Activated T-cell treated with anti-CD3 and anti-CD28 coated beads for 4 hours (primary cell): ENCODE measurements around the gene PLA2G2F.

Experiments
- DNase-seq: peaks from one replicate; pipeline ENCODE4 v3.0.0-alpha.2; 2020

PLA2G2F gene

DNA sequence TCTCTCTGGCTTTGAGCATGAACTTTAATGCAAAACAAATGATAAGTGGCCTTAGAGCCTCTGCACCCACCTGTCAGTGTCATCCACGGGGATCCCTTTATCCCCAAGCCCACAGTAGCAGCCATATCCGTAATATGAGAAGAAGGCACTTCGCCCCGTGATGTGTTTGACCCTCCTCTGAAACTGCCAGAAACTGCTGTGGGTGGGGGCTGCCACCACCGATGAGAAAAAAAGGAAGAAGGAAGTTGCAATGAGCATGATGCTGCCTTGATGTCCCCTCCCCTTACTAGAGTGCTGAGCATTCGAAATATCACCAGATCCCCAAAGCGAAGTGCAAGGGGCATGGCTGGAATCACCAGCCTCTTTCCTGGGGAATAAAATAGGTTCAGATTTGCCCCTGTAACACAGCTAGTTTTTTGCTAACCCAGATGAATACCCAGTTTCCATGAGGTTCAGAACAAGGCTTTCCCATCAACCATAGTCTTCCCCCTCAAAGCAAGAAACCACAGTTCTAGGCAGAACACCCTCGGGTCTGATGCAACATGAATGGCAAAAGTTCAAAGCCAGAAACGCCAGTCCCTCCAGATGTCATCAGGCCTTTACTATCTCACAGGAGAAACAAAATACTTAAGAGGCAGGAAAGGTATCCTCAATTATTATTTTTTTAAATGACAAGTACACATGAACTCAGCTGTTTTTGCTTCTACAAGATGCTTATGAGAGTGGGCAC is 36.0 kb downstream of the PLA2G2F start:
- no peak for DNase-seq

DNA sequence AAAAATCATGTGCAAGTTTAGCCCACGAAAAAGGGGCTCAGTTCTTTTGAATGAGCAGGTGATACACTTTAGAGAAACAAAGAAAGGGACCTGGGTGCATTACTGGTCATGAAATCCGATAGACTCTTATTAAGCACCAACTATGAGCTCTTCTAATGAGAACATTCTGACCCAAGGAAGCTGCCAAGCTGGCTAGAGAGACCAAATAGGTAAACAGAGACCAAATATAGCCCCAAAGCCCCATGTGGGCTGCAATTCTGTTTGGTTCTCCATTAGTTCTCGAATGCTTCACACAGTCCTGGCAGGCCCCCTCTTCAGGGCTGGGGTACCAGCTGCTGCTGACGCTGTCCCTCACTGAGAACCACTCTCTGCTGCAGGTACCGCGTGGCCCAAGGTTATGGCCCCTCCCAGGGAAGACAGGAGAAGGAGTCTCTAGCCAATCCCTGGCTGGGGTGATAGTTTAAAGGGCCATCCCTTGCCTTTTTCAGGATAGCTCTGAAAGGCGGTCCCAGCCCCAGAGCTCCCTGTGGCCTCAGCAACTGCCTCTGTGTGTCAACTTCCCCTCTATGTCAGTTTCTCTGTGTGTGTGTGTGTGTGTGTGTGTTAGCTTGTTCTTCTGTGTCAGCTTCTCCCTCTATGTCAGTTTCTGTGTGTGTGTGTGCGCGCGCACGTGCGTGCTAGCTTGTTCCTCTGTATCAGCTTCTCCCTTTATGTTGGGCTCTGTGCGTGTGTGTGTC is 39.7 kb downstream of the PLA2G2F start:
- DNase-seq, result no peak

DNA sequence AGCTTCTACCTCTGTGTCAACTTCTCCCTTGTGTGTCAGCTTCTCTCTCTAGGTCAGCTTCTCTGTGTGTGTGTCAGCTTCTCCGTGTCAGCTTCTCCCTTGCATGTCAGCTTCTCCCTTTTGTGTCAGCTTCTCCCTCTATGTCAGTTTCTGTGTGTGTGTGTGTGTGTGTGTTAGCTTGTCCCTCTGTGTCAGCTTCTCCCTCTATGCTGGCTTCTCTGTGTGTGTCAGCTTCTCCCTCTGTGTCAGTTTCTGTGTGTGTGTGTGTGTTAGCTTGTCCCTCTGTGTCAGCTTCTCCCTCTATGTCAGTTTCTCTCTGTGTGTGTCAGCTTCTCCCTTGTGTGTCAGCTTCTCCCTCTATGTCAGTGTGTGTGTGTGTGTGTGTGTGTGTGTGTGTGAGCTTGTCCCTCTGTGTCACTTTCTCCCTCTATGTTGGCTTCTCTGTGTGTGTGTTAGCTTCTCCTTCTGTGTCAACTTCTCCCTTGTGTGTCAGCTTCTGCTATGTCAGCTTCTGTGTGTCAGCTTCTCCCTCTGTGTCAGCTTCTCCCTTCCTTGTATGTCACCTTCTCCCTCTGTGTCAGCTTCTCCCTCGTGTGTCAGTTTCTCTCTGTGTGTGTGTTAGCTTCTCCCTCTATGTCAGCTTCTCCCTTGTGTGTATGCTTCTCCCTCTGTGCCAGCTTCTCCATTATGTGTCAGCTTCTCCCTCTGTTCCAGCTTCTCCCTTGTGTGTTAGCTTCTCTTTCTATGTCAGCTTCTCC is 40.4 kb downstream of the PLA2G2F start:
- no peak for DNase-seq

DNA sequence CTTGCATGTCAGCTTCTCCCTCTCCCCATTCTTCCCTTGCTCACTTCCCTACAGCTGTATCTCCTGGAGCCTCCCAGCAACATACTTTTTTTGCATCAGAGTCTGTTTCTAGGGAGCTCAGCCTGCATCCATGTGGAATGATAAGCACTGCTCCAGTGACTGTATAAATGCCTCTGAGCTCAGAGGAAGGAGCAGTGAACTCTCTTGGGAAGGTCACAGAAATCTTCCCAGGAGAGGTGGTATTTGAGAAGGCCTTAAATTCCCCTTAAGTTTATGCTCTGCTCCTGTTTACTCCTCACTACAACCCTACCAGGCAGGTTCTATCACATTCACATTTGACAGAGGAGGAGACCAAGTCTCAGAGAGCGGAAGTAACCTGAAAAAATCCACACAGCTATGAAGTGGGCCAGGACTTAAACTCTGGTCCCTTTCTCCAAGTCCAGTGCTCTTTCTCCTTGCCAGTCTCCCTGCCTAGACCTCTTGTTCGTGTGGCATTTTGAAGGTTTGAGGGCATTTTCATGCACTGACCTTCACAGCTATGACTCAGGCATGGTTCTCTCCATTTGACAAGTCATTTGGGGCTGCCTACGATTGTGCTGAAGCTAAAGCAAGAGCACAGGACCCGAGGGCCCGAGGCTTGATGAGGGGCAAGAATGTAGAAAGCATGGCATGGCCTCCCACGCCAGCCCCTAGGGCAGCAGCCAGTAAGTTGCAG is 41.2 kb downstream of the PLA2G2F start:
- no peak for DNase-seq

DNA sequence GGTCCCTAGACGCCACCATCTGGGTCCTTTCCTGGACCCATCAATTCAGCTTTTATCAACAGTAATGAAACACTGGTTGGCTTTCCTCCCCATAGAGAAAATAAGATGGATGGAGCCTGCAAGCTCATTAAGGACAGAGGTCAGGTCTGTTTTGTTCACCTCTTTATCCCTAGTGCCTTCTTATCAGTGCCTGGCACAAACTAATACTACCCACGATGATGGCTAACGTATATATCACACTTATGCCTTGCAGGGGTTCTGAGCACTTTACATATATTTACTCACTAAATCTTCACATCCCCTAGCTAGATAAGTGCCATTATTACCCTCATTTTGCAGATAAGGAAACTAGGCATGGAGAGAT is 41.7 kb downstream of the PLA2G2F start:
- DNase-seq, result no peak

DNA sequence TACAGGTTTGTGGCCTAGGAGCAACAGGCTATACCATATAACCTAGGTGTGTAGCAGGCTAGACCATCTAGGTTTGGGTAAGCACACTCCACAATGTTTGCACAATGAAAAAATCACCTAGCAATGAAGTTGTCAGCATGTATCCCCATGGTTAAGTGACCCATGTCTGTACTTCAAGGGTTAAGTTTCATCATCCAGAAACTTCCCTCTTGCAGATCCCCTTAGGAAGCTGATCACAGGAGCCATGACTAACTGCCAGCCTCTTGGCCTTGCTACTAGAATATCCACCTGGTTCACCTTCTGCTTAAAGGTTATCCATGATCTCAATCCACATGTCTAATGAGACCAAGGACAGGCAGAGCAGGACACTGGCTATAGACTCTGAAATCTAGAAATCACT is 43.3 kb downstream of the PLA2G2F start:
- DNase-seq, result no peak

DNA sequence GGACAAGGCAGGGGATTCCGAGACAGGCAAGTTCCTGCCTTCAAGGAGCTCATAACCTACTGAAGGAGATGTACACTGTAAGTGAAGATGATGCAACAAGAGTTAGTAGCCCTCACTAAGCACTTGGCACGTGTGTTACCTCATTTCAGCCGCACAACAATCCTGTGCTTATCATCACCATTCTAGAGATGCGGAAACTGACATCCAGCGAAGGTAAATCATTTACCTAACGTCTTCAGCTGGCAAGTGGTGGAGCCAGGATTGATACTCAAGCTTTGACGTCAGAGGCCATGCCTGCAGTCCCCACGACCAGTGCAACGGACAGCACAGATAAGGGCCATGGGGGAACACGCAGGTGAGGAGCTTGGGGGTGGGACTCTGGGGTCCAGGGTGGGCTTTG is 43.9 kb downstream of the PLA2G2F start:
- DNase-seq, result no peak

DNA sequence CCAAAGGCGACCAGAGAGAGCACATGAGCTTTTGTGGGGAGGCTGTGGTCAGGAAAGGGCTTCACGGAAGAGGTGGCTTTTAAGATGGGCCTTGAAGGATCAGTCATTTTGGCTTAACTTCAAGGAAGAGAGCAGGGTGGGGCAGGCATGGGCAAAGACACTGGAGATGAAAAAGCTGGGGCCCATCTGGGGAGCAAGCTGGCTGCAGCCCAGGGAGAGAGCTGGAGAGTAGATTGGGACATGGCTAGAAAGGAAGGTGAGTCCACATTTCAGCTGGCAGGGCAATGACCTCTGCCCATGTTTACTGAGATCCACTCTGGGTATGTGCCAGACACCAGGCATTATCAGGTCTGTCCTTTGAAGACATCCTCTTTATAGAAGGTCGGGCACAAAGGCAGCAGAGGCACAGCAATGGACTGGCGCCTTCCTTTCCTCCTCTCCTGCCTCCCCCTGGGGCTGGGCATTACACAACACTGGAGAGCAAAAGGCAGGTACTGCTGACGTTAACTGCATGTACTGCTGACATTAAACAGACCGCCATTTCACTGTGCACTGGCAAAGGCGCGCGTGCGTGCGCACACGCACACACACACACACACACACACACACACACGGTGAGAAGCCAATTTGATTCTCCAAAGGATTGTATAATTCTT is 44.6 kb downstream of the PLA2G2F start:
- DNase-seq, result no peak

DNA sequence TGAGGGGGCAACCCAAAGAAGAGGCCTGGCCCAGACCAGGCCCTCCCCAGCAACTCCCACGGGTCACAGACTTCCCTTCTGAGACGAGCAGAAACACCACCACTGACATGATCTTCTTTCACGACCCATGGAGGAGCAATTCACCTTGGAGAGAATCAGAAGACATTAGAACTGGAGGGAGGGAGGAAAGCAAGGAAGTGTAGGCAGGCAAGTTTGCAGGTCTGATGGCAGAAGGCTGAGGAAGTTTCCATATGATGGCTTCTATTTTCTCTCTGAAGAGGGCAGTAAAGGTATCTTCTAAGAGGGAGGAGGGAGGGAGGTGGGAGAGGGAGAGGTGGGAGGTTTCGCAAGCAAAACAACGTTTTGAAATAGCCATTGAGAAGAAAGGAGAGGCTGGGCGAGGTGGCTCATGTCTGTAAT is 45.4 kb downstream of the PLA2G2F start:
- no peak for DNase-seq

DNA sequence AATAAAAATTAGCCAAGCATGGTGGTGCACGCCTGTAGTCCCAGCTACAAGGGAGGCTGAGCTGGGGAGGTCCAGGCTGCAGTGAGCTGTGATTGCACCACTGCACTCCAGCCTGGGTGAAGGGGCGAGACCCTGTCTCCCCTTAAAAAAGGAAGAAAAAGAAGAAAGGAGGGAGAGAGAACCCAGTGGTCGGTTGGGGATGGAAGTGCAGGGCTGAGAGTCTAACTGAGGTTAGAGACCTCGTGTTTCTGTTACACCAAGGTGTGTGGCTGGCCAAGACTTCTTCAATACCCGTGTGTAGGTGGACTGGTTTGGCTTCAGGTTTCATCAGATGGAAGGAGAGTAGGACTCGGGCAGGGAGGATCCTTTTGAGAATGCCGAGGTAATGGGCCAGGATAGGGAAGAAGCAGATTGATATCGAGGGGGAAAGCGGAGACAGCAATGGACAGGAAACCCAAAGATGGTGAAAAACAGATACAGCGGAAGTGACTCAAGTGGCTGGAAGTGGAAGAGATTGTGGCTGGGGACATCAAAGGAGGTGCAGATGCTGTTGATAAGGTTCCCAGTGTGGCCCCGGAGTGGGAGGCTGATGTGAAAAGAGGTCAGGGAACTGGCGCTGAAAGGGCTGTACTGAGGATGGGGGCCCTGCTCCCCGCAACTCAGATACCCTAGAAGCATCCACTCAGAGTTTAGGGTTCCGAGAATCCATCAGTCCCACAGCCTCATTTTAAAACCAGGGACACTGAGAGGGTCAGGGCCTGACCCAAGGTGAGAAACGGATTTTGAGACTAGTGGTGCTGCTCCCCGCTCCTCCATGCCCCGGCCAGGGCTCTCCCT is 46.1 kb downstream of the PLA2G2F start:
- DNase-seq, result peak; percentile 44

DNA sequence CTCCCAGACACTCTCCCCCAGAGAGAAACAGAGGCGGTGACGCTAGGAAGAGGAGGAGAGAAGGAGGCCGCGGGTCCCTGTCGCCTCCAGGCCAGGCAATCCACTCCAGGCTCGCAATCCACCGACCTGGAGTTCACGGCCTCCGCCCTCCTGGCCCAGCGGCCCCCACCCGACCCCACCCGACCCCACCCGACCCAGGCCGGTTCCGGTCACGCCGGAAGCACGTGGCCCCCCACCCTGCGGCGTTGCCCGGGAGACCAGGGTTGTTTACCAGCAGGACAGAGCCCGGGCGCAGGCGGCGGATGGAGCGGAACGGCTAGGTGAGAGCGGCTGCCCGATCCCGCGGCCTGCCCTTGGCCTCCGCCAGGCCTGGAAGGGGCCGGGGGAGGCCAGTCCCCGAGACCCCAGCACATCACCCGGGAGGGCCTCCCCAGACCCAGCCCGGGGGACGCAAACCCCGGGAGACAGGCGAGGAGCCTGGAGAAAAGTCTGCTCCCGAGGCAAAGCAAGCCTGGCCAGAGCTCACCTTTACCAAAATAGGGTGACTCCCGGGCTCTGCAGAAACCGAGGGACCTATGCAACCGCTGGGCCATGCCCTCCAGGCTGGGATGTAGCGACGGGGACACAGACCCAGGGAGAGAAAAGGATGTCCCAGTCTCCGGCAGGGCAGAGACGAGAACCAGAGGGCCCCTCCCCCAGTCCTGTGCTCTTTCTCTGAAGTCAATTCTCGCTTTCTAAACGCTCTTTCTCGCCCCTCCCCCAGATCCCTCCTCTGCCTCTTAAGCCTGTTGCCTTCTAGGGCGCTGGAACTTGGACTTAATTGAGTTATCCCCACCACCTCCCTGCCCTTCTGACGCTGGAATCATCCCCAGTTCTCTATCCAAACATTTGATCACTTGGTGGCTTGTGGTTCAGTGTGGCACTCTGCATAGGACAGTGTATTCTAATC is 47.0 kb downstream of the PLA2G2F start, which contains the start of the genes PLA2G2C and UBXN10:
Gene PLA2G2C, minus strand, starts transcription at position 685 of the 949 bp plus-strand sequence. CDS start 9,155 bp downstream, outside the sequence.
Gene UBXN10, plus strand, starts transcription at position 263 of the 949 bp plus-strand sequence. CDS start 4,466 bp downstream, outside the sequence.
- DNase-seq, result peak; percentile 35

DNA sequence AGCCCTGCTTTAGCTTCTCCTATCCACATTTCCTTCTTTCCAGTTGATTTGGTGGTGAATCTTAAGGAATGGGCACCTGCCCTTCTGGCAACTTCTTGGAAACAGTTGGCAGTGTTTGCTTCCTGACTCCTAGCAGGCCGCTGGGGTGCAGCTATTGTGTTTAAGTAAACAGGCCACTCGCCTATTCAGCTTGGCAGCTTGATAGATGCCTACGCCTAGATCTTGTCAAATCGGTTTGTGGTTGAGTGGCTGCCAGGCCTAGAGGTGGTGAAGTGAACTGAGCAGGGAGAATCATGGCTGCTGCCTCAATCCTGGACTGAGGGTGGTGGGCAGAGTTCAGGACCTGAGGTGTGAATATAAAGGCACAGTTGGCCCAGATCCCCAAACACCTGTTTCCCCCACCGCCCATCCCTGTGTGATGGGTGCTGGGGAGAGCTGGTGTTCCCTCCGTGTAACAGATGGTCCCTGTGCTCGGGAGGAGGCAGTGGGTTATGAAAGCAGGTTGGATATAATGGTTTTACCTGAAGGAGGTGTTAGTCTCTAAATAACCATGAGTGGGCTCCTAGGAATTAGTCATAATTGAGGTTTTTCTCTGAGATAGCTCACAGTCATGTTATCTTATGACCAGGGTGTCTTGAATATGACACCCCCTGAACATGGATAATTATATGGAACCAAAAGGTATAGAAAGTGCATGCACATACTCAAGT is 48.1 kb downstream of the PLA2G2F start:
- DNase-seq, result no peak

DNA sequence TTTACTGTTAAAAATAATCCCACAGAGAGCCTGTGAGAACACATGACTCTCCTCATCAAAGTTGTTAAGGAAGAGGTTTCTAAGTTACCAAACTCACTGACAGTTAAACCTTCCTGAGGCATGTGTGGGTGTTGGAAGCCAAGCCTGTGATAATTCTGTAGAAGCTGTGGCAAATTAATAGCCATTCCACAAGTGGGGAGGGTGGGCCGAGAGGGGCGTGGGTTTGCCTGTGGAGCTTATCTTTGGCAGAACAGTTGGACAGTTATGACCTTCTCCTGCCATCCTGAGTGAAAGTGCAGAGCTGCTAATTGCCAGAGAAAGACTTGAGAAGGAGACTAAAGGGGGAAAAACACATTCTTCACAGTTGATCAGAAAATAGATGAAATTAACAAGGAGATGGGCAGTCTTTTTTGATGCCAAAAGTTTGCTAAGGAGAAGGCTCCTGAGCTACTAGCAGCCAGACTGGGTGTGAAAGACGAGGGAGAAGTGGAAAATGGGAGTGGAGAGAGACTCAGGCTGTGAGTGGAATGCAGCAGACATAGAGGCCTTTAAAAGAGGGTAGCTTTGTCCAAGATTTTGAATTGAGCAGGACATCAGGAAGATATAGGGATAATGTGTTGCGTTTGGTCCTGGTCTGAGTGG is 48.8 kb downstream of the PLA2G2F start:
- no peak for DNase-seq

DNA sequence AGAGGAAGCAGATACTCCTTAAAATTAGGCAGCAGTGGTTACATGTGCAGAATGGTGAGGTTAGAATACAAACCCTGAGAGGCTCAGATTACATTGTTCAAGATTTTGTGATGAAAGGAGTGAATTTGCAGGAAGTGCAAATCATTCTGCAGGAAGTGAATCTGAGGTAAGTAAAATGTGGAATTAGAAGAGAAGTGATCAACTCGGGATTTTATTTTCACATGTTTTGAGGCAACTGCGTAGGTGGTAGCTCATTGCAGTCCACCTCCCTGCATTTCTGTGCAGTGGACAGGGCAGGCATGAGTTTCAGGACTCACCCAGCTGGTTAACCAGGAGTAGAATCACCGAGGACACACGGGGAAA is 49.3 kb downstream of the PLA2G2F start:
- no peak for DNase-seq

DNA sequence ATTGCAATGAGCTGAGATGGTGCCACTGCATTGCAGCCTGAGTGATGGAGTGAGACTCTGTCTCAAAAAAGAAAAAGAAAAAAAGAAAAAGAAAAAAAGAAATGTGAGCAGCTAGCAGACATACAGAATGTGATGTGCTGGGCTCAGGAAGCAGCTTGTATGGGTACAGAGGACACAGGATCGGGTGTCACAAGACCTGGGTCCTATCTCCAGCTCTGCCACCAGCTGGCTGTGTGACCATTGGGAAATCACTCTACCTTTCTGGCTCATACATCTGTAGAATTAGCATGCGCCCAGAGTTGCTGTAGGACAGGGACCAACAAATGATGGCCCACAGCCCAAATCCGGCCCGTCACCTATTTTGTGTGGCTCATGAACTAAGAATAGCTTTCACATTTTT is 50.5 kb downstream of the PLA2G2F start:
- DNase-seq, result no peak

DNA sequence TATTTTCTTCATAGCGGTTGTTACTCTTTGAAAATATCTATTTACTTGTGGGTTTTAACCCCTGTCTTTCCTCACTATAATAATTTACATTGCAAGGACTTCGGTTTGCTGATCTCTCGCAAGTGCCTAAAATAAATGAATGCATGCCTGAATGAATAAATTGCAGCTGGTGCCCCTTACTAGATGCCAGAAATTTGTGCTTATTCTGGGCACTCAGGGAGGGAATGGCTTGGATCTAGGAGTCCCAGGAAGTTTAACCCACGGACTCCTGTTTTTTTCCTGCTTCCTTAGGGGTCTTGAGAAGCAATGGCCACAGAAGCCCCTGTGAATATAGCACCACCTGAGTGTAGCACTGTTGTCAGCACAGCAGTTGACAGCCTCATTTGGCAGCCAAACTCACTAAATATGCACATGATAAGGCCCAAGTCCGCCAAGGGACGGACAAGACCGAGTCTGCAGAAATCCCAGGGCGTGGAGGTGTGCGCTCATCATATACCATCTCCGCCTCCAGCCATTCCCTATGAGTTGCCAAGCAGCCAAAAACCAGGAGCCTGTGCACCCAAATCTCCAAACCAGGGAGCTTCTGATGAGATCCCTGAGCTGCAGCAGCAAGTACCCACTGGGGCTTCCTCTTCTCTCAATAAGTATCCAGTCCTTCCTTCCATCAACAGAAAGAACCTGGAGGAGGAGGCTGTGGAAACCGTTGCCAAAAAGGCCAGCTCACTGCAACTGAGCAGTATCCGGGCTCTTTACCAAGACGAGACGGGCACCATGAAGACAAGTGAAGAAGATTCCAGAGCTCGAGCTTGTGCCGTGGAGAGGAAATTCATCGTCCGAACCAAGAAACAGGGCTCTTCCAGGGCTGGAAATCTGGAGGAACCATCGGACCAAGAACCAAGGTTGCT is 51.4 kb downstream of the PLA2G2F start:
- DNase-seq, result no peak

DNA sequence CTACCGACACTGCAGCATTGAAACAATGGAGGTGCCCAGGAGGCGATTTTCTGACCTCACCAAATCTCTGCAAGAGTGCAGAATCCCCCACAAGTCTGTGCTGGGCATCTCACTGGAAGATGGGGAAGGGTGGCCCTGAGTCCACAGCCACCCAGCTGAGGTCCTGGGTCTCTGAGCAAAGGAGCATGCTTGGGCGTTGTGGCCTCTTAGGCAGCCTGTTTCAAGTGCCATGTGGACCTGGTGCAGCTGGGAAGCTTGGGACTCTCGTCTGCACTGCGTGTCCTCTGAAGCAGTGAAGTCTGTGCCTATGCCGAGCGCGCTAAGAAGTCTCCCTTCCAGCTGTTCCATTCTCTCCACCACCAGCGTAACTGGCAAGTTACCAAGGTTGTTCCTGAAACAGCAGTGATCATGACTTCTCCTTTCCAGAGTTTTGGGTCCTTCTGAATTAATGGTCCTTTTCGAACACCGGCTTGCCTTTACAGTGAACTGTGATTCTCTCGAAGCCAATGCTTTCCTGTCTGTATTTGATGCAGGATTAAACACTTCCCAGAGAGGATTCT is 52.2 kb downstream of the PLA2G2F start:
- DNase-seq, result no peak

DNA sequence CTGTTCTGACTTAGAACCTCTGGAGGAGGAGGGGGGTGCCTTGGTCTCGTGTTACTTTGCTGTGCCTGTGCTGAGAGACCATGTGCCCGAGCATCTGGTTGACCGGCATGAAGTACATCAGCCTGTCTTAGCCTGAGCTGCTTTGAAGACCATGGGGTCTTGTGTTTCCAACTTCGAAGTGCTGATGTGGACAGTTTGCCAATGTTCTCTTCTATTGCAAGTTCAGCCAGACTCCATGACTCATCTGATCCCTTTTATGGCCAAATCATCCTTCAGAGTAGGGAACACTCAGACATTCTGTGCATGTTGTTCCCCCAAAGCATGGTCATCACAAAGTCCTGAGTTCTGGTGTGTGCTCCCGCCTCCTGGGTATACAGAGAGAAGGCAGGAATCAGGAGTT is 53.2 kb downstream of the PLA2G2F start:
- no peak for DNase-seq
